Renal pelvis (tissue), 12 donors: ENCODE measurements around the gene PLCD4. TPM values are rescaled to one million over a fixed set of nuclear protein-coding genes. Genes with fewer than 3 reads are reported as not detected.

Source experiments
- DNase-seq: peaks from one replicate; pipeline ENCODE4 v3.0.0-alpha.2; 2013
- long read RNA-seq, 16 experiments: transcript quantifications; one replicate each; lab custom pipeline, GENCODE V29; 2026
- polyA plus RNA-seq, 3 donors: library from polyadenylated mRNA; unstranded; fragments of 120-200 nt; gene quantifications; one replicate each; pipeline ENCODE4 v1.2.1, GENCODE V29; 2013; ENCODE audit not compliant: insufficient read length in 3 of 3

The PLCD4 gene
- polyA plus RNA-seq = 10 to 100 TPM in 1 of 3 donors, 1 to 10 TPM in 2; 8.2 to 10.1 (median 9.6) TPM
- long read RNA-seq, donor 1 = 0 reads
- long read RNA-seq, donor 2 = 0 reads
- long read RNA-seq, donor 3 = 0 reads
- long read RNA-seq, donor 4 = 0 reads
- long read RNA-seq, donor 5, partial matches to known transcripts = 0 of 1 reads
- long read RNA-seq, donor 5, other reads (novel, unspliced or antisense) = 0 of 1 reads
- long read RNA-seq, donor 6, partial matches to known transcripts = 0 of 1 reads
- long read RNA-seq, donor 6, other reads (novel, unspliced or antisense) = 0 of 1 reads
- long read RNA-seq, donor 7, partial matches to known transcripts = 5 of 6 reads
- long read RNA-seq, donor 7, other reads (novel, unspliced or antisense) = 0 of 6 reads
- long read RNA-seq, donor 8 = 0 reads
- long read RNA-seq, donor 9 = 0 reads
- long read RNA-seq, donor 10 = 0 reads
- long read RNA-seq, donor 11 = 0 reads
- long read RNA-seq, donor 12 = 0 reads
- long read RNA-seq, donor 13 = 0 reads
- long read RNA-seq, donor 14 = 0 reads
- long read RNA-seq, donor 15, partial matches to known transcripts = 0 of 1 reads
- long read RNA-seq, donor 15, other reads (novel, unspliced or antisense) = 0 of 1 reads
- long read RNA-seq, donor 16 = 0 reads

DNA sequence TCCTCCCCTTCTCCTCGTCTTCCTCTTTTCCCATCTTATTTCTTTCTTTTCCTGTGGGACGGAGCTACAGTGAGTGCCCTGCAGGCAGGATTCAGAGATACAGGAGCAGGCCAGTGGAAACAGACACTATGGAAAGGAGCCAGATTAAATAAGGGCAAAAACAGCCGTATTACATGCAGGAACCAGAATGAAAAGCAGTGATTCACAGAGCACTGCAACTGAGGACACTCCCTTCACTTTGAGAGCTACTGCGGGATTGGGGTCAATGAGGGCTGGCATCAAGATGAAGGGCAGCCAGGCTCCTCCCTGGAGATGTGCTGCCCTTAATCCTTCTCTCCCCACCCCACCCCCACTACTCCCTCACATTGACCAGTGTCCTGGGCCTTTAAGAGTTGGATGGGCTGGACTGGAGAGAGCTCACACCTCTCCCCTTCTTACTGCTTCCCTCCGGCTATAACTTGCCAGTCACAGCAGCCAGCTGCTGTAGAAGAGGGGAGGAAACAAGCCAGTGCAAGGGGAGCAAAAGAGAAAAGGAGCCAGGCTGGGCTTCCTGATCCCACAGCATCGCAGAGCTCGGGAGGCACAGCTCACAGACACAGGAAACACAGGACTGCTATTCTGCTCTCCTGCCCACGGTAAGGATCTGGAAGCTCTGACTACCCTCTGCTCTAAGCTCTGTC is at the start of gene PLCD4:
Gene PLCD4 (plus strand): TSS at position 464 of the 680 bp plus-strand sequence. CDS start 7,841 bp downstream, outside the sequence.
- peak; percentile 20 for DNase-seq

DNA sequence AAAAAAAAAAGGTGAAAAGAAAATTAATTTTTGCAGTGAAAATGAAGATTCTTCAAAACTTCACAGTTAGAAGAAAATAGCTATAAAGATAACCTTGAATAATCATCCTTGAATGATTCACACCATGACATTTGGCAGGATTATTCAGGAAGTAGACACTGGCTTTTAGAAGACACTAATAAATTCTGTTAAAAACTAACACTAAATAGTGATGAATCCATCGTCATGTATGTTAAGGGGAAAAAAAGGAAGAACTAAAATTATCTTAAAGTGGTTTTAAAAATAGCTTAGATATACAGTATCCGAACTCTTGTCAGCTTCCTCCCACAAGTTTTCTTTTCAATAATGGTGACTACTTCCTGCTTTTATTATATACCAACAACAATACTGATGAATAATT is 49.8 kb upstream of the PLCD4 start:
- DNase-seq = no peak

DNA sequence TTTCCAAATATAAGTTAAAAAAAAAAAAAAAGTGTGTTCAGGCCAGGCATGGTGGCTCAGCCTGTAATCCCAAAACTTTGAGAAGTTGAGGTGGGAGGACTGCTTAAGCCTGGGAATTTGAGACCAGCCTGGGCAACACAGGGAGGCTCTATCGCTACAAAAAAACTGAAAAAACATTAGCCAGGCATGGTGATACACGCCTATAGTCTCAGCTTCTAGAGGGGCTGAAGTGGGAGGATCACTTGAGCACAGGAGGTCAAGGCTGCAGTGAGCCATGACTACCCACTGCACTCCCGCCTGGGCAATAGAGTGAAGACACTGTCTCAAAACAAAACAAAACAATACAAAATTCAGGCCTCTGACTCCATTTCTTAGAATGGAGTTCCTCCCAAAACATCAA is 48.7 kb upstream of the PLCD4 start:
- DNase-seq = peak; percentile 55

DNA sequence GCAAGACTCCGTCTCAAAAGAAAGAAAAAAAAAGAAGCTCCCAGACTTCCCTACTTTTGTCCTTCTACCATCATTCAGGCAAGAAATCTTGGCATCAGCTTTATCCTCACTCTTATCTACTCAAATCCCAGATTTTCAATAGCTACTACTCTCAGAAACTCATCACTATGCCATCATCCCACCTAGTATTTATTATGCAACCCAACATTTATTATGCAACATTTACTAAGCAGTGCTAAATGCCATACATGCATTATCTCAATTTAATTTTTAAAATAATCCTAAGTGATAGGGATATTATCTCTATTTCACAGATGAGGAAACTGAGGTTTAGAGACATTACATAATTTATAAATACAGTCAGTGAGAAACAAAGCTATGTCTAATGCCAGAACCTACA is 43.6 kb upstream of the PLCD4 start:
- DNase-seq = no peak

DNA sequence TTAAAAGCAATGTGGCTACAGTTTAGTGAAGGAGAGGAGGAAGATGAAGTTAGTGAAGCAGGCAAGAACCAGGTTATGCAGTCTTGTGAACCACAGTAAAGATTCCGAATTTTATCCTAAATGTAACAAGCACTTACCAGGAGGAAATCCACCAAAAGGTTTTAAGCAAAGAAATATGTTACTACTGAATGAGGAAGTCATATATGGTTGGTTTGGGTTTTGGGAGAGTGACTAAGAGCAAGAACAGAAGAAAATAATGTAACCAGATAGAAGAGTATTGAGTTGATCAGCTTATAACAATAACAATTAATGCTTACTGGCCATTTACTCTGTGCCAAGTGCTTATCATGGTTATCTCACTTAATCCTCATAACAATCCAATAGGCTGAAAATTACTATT is 41.4 kb upstream of the PLCD4 start:
- no peak for DNase-seq

GRCh38 chr2:218567797-218568189 is 39.9 kb upstream of the PLCD4 start:
- DNase-seq = no peak

DNA sequence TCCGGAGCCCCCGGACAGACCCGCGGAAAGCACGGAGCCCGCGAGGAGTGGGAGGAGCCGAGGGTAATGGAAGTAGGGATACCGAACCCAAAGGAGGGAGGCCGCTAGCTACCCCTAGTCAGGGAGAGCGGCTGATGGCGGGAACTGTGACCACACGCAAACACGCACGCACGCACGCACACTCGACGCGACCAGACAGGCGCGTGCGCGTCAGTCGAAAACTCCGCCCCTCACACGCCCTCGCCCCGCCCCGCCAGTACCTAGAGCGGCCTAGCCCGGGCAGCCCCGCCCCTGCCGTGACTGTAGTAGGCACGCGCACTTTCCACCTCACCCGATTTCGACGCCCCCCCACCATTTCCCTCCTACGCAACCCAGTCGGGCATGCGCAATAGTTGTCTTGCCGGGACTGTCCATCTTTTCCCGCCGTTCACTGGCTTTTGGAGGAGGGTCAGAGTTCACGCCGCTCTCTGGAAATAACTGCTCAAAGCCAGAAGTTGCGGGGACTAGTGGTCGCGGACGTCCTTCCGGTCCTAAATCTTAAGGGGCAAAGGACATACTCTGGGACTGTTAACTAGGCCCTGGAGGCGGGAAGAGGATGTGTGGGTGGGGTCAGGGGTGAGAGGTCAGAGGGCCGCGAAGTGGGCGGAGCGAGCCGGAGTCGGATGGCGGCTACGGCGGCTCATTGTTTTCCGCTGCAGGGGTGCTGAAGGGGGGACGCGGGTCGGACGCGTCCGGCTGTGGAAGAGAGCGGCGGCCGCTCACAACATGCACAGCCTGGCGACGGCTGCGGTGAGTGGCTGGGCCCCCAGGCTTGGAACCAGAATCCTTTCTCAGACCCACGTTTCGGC is 39.3 kb upstream of the PLCD4 start, which contains the start of the genes CNOT9 and USP37:
Gene CNOT9 (plus strand): TSS at position 650 of the 848 bp plus-strand sequence. CDS start 116 bp downstream, at position 766.
Gene USP37 (minus strand): TSS at position 162 of the 848 bp plus-strand sequence. CDS start 9,698 bp downstream, outside the sequence.
- DNase-seq = peak; percentile 98

DNA sequence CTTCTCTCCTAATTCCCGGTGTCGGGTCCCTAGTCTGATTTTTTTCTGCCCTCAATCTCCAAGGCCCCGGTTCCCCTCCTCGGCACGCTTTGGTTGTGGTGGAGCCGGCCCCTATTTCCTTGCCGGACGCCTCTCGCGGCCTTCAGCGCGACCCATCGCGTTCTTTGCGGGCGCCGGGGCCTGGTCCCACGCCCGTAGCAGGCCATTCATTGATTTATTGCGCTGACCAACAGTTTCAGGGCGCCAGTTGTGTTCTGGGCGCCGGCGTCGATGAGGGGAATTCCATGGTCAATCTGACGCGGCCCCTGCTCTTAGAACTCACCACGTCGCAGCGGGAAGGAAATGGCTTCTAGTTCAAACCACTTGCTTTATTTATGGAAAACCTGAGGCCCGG is 38.7 kb upstream of the PLCD4 start:
- peak; percentile 61 for DNase-seq

DNA sequence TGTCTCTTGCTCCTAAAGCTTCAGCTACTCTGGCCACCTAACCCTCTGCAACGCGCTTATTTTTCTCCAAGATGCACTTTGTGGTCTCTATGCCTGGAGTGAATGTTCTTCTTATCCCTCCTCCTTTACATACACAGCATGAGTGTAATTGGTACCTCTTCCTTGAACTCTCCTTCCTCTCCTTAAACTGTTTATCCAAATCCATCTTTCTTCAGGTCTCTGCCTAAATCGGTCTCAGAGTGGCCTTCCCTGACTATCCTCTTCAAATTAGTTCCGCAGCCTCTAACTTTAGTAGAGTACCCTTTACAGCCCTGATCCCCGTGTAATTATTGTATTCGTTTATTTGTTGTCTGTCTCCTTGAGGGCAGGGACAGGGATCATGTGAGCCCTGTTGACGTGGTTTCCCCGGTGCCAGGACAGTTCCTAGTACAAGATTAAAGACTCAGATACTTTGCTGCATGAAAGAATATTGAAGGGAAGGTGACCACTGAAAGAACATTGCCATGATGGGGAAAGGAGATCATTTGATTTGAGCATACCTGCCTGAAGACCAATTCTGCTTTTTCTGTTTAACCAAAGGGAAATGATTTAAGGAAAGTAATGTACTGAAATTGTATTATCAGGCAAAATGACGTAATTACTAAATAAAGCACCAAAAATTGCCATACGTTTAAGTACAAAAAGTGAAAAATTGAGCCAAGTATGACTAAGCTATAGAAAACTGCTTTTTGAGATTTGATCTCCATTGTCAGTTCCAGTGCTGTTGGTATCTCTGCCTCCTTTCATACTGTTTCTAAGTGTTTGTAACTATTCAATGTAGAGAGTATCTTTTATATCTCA is 37.8 kb upstream of the PLCD4 start:
- DNase-seq = no peak

GRCh38 chr2:218570850-218571249 is 36.8 kb upstream of the PLCD4 start:
- no peak for DNase-seq

GRCh38 chr2:218576854-218577253 is 30.8 kb upstream of the PLCD4 start:
- no peak for DNase-seq

GRCh38 chr2:218577482-218578220 is 30.0 kb upstream of the PLCD4 start:
- DNase-seq = no peak

DNA sequence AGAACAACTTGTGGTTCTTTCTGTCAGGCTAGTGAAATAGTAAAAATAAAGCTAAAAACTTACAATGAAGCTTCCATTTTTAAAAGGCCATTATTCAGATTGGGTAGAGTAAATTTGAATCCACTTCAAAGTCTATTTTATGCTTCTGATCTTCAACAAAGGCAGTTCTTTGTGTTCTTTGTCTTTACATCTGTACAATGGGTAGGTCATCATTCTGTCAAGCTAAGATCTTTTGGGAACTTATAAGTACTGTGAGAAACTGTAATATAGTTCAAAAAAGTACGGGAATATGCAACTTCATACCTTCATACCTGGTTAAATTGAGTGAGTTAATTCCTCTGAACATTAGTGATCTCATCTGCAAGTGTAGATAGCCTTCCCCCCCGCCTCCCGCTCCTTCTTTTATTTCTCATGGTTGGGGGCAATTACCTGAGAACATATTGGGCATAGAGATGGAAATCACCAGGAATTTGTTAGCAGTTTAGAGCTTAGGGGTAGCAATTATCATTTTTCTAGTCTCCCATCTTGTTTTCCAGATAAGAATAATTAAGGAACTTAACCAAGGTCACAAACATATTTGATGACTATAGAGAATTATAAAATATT is 29.3 kb upstream of the PLCD4 start:
- no peak for DNase-seq

DNA sequence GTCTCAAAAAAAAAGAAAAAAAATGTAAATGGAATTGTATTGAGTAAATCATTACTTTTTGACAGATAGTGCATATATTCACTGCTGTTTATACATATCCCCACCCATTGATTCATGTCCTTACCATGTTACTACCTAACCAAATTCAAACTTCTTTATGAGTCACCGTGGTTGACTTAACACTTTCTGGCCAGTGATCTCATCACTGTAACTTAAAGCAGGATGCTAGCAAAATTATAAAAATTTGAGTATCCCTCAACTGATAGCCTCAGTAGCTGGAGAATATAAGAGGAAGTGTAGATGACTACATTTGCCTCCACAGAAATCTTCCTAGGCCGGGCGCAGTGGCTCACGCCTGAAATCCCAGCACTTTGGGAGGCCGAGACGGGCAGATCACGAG is 25.6 kb upstream of the PLCD4 start:
- no peak for DNase-seq

DNA sequence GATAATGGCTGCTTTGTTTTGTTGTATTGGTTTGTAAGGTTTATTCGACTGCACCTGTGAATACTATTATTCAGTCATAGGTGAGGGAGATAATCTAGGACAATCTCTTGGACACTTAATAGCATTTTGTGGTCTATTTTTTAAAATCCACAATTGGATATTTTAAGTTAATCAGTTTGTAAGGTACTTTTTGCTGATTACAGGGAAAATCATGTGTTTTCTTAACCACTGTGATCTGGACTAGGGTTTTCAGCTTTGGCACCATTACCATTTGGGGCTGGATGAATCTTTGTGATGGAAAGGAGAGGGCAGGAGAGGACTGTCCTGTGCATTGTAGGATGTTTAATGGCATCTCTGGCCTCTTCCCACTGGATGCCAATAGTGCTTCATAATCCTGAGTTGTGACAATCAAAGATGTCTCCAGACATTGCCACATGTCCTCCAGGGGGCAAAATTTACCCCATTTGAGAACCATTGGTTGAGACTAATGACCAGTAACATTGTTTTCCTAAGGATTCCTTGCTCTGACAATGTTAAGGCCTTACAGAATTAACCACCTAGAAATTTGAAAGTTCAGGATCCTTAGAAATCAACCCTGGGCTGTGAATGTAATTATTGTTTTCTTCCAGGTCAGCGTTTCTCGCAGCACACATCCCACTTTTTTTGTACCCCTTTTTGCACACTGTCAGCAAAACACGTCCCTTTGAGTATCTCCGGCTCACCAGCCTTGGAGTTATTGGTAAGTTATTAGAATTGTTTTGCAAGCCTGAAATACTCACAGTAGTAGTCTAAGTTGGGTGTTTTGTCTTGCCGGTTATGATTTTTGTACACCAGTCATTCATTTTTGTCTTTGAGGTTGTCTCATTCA is 23.5 kb upstream of the PLCD4 start:
- no peak for DNase-seq

DNA sequence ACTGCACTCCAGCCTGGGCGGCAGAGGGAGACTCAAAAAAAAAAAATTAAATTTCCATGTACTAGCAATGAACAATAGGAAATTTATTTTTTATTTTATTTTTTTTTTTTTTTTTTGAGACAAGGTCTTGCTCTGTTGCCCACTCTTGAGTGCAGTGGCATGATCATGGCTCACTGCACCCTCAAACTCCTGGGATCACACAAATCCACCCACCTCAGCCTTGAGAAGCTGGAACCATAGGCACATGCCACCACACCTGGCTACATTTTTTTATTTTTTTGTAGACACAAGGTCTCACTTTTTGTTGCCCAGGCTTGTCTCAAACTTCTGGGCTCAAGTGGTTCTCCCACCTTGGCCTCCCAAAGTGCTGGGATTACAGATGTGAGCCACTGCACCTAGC is 22.2 kb upstream of the PLCD4 start:
- no peak for DNase-seq

- DNase-seq = peak; percentile 23
Measured at GRCh38 chr2:218605432-218605831, 2.3 kb upstream of the PLCD4 start.

GRCh38 chr2:218615868-218616315 is 8.2 kb downstream of the PLCD4 start:
- no peak for DNase-seq
